Stimulated activated CD4-positive, alpha-beta T cell treated with anti-CD3 and anti-CD28 coated beads, TNF-alpha, amount 100 ng/mL, for 4 hours (primary cell): ENCODE results near the gene LAIR1.
"Not testable (repeated sequence)": the region's sequence is repeated elsewhere in the genome, so short reads cannot be mapped to it uniquely, and the experiment has no call there.

ENCODE experiments used
- DNase-seq, 3 experiments: peaks; one replicate each; pipeline ENCODE4 v3.0.0-alpha.2; 2020; ENCODE audit warnings: low read depth in 3 of 3

LAIR1 gene, protein sequence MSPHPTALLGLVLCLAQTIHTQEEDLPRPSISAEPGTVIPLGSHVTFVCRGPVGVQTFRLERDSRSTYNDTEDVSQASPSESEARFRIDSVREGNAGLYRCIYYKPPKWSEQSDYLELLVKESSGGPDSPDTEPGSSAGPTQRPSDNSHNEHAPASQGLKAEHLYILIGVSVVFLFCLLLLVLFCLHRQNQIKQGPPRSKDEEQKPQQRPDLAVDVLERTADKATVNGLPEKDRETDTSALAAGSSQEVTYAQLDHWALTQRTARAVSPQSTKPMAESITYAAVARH

DNA sequence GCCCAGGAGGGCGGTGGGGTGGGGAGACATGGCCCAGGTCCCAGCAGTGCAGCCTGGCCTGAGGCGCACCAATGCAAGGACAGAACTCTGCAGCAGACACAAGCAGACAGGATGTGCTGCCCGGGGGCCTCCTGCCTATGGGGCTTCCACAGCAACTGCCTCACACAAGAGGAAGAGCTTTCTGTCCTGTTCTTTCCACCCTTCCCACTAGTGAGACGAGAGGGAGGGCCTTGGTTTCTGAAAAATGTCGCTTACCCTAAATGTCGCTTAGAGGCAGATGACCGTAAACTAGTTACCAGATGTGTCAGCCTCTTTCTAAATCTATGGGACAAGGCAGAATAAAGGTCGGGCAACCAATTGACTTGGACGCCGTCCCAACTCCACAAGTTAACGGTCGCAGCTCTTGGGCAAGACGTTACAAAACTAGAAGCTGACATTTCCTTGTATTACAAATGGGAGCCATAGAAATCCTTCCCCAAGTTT is at the start of gene LAIR1:
Gene LAIR1 (minus strand): TSS at position 157 of the 483 bp plus-strand sequence. CDS start 127 bp downstream, at position 30.
- DNase-seq: peak; percentile 11 to 35 (median 28)

DNA sequence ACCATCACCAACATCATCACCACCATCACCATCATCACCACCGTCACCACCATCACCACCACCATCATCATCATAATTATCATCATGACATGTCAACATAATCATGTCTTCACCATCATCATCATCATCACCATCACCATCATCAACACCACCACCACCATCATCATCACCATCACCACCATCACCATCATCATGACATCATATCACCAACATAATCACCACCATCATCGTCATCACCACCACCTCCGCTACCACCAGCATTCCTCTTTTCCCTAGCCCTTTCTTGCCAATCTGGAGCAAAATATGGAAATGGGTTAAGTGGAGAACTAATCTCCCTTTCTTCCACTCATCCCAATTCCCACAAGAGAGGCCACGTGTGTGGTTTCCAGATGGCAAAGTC is 49.4 kb upstream of the LAIR1 start:
- DNase-seq: no peak

DNA sequence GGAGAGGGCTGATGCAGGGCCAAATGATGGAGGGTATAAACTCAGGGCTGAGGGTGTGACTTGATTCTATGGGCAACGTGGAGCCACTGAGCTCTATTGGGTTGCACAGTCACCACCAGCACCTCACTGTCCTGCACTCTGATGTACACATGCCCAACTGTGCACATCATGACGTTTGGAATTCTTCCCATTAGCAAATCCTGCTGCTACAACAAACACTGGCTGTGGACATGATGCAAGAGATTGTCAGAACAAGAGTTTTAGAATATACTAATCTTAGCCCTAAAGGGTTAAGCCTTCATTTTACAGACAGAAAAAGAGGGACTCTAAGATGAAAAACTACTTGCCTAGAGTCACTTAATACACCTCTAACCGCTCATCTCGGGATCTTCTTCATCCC is 48.1 kb upstream of the LAIR1 start:
- no peak for DNase-seq

DNA sequence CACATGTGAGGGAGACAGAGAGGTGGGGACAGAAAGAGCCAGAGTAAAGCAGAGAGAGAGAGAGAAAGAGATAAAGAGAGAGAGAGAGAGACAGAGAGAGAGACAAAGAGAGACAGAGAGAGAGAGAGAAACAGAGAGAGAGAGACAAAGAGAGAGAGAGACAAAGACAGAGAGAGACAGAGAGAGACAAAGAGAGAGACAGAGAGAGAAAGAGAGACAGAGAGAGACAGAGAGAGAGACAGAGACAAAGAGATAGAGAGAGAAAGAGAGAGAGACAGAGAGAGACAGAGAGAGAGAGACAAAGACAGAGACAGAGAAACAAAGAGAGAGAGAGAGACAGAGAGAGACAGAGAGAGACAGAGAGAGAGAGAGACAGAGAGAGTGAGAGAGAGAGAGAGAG is 46.3 kb upstream of the LAIR1 start:
- no peak for DNase-seq

DNA sequence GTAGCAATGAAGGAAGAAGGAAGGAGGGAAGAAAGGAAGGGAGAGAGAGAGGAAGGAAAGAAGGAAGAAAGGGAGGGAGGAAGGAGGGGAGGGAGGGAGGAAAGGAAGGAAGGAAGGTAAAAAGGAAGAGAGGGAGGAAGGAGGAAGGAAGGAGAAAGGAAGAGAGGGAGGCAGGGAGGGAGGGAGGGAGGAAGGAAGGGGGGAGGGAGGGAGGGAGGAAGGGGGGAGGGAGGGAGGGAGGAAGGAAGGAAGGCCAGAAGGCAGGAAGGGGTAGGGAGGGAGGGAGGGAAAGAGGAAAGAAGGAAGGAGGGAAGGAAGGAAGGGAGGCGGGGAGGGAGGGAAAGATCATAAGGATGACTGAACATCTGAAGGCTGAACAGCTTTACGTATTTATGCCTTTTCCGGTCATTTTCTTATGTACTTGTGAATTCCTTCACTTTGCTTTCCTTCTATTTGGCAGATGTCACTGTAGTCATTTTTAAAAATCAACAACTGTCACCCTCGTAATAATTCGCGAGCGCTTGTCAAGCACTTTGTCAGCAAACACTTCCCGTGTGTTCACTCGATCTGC is 43.8 kb upstream of the LAIR1 start:
- DNase-seq: no peak

DNA sequence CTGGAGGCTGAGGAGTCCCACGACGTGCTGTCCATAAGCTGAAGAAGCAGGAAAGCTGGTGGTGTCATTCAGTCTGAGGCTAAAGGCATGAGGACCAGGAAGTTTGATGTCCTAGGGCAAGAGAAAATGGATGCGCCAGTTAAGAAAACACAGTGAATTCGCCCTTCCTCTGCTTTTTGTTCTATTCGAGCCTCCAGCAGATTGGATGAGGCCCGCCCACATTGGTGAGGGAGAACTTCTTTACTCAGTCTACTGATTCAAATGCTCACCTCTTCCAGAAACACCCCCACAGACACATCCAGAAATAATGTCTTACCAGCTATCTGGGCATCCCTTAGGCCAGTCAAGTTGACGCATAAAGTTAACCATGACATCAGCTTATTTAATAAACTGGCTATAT is 43.0 kb upstream of the LAIR1 start:
- DNase-seq: no peak

DNA sequence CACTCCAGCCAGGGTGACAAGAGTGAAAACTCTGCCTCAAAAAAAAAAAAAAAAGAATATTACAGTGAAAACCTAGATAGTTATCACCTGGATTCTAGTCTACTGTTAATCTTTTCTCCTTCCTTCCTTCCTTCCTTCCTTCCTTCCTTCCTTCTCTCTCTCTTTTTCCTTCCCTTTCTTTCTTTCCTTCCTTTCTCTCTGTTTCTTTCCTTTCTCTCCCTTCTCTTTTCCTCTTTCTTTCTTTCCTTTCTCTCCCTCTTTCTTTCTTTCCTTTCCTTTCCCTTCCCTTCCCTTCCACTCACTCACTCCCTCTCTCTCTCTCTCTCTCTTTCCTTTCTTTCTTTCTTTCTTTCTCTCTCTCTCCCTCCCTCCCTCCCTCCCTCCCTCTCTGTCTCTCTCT is 40.9 kb upstream of the LAIR1 start:
- DNase-seq: no peak

DNA sequence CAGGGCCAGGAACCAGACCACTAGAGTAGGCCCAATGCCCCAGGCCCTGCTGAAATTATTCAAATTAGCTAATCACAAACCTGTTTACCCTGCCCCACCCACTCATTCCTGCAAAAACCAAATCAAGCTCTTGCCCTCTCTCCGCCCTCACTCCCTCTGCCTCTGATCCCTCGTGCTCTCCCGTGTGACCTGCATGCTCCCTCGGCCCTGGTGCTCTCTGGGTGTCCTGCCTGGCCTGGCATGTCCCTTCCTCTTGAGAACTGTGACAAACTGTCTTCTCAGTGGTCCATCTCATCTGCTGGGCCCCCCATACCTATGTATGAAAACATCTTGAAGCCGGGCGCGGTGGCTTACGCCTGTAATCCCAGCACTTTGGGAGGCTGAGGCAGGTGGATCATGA is 38.3 kb upstream of the LAIR1 start:
- no peak for DNase-seq

DNA sequence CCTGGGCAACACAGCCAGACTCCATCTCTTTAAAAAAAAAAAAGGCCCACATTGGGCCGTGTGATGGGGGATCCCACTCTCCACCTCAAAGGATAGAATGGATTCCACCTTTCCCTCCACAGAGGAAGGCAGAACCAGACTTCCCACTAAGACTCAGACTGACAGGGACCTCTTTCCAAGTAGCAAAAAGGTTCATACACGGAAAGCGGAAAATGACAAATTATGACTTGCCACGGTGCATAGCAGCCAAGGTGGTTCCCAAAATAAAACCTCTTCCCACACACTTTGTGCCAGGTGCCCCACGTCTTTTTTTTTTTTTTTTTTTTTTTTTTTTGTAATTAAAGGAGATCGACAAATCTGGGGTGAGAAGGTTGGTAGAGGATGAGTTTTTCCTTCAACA is 36.2 kb upstream of the LAIR1 start:
- no peak for DNase-seq

DNA sequence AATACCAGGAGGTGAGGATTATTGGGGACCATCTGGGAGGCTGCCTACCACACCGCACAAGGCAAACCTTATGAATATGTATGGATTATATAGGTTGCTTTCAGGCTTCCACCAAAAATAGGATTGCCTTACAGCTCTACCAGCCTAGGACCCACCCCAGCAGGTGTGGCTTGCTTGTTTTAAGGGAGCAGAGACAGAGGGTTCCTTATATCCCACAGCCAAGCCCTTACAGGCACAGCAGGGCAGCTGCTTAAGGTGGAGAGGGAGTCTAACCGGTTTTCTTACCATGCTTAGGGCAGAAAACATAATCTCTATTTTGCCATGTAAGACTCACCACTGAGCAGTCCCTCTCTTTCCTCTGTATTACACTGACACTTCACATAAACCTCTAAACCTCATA is 34.5 kb upstream of the LAIR1 start:
- DNase-seq: no peak

DNA sequence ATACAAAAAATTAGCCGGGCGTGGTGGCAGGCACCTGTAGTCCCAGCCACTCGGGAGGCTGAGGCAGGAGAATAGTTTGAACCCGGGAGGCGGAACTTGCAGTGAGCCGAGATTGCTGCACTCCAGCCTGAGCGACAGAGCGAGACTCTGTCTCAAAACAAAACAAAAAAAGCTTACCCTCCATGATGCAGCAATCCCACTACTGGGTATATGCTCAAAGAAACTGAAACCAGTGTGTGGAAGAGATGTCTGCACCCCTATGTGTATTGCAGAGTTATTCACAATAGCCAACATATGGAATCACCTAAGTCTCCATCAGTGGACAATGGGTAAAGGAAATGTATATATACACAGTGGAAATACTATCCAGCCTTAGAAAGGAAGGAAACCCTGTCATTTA is 31.0 kb upstream of the LAIR1 start:
- DNase-seq: no peak

DNA sequence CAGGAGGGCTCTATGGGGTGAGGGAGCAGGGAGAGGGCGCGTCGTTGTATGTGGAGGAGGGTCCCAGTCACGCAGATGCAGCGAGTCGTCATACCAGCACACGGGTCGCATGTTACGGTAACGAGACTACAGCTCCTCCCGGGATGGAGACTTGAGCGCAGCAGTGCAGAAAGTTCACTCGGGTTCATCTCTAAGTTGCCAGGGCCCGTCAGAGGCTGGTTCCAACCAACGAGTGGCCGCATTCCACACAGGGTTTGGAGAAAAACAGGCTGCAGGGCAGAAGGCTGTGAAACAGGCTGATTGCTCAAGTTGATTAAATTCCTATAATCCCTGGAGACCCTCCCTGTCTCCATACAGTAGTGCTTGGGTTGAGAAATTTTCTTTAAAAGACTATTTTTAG is 28.6 kb upstream of the LAIR1 start:
- no peak for DNase-seq

DNA sequence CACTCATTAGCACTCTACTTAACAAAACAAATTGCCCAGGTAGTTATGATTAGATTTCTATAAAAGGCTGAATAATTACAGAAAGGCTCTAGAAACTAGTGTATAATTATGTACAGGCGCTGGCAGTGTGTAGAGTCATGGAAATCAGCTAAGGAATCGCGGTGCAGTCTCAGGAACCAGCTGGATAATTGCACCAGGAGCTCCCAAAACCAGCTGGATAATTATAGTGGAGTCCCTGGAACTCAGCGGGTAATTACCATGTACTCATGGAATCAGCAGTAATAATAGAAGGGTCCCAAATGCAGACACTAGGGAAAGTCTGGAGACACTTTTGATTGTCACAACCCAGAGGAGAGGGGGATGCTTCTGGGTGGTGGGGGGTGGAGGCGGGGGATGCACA is 27.4 kb upstream of the LAIR1 start:
- no peak for DNase-seq

DNA sequence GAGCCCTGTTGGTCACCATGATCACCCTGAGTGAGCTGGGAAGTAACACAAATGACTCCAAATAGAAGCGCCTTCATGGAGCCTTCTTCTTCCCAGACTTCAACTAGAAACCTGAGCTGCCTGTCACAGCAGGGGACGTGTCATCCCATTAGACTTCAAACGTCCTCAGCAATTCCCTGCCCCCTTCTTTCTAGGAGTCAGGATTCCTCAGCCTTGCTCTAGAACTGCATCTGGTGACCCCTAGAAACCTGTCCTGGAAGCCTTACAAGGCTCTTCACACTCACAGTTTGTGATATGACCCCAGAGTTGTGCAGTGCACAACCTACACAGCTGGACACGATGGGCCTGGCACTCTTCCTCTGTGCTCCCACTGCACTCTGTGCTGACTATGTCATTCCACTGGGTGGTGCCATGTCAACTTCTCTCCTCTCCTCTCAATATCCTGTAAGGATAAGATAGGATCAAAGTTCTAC is 26.9 kb upstream of the LAIR1 start:
- DNase-seq: no peak

DNA sequence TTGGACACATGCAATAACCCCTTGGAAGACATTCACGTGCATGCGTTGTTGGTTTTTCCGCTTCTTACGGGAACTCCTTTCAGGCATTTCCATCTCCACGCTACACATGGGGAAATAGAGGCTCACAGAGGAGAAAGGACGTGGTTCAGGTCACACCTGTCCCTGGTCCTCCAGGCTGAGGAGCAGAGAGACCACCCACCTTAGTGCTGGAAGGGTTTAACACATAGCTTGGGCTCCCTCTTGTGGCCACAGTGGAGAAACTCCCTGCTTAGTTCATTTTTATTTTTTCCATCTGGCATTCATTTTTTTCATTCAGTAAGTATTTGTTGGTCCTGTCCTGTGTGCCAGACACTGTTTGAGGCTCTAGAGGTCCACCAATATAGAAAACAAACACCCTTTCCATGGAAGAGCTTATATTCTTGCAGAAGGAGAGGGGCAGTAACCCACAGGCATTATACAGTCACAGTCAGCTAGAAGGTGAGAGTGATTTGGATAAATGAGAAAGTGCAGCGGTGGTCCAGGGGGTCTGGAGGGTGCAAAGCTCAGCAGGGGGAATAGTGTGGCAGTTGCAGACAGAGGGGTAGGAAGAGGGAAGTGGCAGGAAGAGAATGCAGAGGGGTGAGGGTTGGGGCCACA is 26.3 kb upstream of the LAIR1 start:
- DNase-seq: peak; percentile 21 to 54 (median 32)

DNA sequence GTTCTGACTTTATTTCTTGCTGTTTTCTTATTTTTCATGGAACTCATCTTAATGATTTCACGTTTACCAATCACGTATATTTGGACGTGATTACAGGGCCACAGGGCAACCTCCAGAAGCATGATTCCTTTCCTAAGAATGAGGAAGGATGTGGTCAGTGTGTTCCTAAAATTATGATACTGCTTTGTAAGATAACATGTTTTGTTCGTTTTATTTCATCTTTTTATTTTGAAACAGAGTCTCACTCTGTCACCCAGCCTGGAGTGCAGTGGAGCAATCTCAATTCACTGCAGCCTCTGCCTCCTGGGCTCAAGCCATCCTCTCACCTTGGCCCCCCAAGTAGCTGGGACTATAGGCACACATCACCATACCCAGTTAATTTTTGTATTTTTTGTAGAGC is 24.8 kb upstream of the LAIR1 start:
- no peak for DNase-seq

DNA sequence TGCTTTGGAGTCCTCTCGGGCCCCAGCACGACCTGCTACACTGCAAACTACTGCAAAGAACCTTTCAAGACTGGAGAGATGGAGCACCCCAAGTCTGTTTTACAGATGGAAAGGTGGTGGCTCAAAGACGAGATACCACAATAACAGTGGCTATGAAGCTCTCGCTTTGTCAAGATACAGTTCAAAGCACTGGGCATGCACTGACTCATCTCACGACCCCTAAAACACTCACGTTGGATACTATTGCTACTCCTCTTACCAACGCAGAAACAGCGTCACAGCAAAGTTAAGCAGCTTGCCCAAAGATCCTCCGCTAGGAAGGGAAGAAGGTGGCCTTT is 24.0 kb upstream of the LAIR1 start:
- no peak for DNase-seq

DNA sequence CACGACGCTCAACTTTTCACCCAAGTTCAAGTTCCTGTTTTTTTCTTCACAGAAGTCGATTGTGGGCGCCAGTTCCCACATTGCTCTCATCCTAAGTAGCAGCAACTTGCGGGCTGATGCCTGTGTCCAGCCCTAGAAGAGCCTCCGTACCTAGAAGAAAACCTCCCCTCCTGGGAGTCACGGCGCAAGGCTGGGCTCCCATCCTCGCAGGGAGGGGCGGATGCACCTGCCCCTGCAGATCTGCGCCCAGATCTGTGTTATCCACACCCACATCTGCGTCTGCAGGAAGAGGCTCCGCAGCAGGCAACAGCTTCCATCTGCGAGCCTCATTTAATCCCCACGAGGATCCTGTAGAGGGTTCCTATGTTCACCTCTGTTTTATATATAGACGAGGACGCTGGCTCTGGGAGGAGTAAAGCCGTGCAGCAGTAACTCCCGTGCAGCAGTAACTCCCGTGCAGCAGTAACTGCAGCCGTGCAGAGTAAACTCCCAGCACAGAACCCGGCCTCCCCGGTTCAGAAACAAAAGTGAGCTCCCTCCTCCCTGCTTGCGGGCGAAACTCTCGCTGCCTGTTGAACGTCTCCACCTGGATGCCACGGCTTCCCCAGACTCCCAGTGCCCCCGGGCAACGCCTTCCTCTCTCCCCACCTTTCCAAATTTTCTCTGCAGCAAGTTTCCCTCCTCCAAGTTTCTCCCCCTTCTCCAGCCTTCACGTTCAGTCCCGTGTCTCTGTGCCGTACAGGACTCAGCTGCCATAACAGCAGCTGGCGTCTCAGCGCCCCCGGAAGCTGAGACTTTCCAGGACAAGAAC is 23.5 kb upstream of the LAIR1 start:
- peak in 2 of 3 experiments; percentile 8 to 24 for DNase-seq

DNA sequence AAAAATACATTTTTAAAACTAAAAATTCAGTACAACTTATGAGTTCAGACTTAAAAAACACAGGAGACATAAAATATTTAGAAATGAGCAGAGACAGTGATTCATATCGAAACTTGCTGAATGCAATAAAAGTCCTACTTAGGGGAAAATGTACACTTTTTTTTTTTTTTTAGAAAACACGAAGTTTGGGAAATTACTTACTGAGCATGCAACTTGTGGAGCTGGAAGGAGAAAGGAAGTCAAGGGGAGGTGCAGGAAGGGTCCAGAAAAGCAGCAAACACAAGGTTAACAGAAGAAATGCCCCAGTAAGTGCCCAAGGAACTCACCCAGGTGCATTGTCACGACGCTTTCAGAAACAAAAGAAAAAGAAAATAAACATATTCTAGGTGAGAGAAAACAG is 18.6 kb upstream of the LAIR1 start:
- DNase-seq: no peak

DNA sequence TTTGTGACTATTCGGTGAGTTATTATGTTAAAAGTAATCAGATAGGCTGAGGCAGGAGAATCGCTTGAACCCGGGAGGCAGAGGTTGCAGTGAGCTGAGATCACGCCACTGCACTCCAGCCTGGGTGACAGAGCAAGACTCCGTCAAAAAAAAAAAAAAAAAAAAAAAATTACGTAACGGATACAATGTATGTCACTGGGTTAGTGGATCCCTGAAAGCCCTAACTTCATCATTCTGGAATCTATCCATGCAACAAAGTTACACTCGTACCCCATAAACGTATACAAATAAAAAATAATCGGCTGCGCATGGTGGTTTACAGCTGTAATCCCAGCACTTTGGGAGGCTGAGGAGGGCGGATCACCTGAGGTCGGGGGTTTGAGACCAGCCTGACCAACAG is 17.3 kb upstream of the LAIR1 start:
- DNase-seq: not testable (repeated sequence)

DNA sequence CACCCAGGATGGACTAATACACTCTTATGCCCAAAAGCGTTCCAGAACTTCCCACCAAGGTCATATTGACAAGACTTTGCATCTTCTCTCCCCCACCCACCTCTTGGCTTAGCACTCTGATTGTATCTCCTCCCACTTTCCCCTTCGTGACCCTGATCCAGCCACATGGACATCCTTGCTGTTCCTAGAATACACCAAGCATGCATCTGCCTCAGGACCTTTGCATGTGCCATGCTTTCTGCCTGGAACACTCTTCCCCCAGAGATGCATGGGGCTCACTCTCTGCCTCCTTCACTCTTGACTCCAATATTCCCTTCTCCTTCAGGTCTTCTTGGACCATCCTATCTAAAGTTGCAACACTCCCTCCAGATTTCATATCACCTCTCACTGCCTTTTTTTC is 16.2 kb upstream of the LAIR1 start:
- DNase-seq: no peak

DNA sequence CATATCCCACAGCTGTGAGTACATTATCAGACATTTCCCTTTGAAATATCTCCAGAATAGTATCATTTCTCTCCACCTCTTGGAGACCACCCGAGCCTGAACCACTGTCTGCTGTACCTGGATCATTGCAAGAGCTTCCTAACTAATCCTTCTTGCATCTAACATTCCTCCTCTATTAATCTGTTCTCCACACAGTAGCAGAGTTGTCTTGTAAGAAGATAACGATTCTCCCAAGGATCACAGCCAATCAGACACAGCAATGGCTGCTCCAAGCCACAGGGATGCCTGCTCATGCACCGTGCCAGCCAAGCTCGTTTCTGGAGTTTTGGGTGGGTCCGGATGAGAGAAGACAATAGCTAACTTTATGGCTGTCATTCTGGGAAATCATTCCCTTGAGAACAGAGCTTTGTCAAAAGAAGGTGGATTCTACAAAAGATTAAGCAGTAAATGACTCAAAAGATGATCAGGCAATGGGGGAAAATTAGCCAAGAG is 14.5 kb upstream of the LAIR1 start:
- DNase-seq: no peak
